HG03521 (cell line): Measurements from ENCODE around the gene SLC48A1.
A peak's percentile ranks its signal among the peaks of the same experiment; 100 is the strongest.

Source experiments
- ATAC-seq: cut with Tn5 transposase; IDR thresholded peaks from one replicate; pipeline ENCODE4 v1.9.1; 2021; ENCODE audit warnings: mild to moderate bottlenecking, moderate library complexity; ENCODE audit not compliant: unreplicated experiment

SLC48A1 gene

DNA sequence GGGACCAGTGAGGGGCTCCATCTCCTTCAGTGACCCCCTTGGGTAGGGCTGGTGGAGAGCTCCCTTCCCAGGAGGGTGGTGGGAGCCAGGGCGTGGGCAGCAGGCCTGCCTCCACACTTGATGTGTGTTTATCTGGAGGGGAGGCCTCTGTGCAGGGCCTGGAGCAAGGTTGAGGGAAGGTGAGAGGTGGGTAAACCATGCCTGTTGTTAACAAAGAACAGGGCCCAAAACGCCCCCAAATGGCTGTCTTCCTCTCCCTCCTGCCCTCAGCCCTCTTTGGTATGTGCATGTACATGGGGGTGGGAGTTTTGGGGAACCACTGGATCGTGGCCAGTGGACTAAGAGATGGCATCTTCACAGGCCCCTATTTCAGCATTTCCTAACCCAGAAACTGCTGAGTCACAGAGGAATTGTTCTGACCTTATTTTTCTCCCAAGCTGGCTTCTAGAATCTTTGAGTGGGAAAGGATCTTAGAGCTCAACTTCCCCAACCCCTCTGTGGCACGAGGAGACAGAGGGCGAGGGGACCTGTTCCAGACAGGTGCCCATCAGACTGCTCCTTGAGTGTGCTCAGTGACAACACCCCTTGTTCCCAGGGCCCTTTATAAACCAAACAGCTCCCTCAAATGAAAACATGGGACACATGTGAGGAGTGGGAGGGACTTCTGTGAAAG, 3.6 kb downstream of the SLC48A1 start:
- ATAC-seq = no peak

- no peak for ATAC-seq
Observed at GRCh38 chr12:47777151-47777550, 4.1 kb downstream of the SLC48A1 start.

GRCh38 chr12:47777741-47778558, 4.9 kb downstream of the SLC48A1 start:
- no peak for ATAC-seq

DNA sequence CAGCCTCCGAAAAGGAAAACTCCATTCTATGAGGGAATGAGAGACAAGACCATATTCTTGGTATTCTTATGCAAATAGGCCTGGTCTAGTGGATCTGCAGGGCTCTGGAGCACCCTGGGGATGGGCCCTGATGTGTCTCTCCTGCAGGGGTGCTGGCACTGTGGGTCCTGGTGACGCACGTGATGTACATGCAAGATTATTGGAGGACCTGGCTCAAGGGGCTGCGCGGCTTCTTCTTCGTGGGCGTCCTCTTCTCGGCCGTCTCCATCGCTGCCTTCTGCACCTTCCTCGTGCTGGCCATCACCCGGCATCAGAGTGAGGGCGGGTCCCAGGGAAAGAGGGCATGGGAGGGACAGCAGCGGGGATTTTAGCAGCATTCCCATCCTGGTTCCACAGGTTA, 5.8 kb downstream of the SLC48A1 start:
- no peak for ATAC-seq

DNA sequence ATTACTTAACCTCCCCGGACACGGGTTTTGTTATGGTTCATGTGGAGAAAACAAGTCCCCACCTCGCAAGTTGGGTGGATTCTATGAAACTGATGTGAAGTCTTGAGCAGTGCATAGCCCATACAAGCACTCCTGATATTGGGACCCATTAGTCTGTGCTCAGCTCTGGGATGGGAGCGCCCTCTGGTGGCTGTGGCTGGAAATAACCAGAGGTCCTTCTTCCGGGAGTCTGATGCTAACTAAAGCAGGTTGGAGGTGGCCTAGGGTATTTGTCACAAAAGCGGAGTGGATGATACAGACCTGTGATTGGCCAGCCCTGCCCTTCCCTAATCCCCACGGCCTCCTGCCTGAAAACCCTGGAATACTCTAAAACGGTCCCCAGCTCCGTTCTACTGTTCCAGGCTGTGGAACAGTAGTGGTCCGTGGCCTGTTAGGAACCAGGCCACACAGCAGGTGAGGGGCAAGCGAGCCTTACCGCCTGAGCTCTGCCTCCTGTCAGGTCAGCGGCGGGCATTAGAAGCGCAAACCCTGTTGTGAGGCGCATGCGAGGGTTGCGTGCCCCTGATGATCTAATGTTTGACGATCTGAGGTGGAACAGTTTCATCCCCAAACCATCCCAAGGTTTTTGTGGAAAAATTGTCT, 6.4 kb downstream of the SLC48A1 start:
- ATAC-seq = peak; percentile 83

GRCh38 chr12:47779943-47780504, 7.0 kb downstream of the SLC48A1 start:
- ATAC-seq = no peak

DNA sequence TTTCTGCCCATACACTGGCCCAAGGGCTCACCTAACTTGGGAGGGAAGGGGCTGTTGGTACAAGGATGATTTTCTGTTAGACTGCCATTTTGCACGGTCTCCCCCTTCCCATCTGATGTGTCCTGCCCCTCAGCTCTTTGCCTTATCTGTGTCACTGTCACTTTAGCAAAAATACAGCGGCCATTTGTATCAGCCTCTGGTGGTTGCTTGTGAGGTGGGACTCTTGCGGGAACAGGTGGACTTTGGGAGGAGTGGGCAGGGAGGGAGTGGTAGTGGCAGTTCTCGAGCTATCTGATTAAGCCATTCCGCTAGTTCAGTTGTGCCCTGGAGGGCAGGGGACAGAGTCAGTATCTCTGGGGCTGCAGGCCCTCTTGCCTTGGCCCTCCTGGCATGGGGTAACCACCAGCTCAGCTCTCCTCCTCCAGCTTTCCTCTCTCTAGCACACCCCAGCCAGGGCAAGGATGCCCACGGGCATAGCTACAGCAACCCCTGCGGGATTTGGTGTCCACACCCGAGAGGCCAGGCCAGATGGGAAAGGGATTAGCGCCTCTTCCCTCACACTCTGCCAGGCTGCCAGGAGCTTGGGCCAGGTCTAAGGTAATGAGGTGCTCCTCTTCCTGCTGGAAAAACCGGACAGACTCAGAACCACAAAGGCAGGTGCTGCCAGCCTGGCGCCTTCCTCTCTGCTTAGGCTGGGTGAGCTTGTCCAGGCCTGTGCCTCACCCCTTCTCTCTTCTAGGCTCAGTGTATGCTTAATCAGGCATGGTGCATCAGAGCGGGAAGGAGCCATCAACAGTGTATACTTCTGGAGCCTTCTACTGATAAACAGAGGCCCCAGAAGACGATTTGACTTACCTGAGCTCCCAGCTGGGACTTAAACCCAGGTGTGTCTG, 8.7 kb downstream of the SLC48A1 start:
- ATAC-seq = no peak

DNA sequence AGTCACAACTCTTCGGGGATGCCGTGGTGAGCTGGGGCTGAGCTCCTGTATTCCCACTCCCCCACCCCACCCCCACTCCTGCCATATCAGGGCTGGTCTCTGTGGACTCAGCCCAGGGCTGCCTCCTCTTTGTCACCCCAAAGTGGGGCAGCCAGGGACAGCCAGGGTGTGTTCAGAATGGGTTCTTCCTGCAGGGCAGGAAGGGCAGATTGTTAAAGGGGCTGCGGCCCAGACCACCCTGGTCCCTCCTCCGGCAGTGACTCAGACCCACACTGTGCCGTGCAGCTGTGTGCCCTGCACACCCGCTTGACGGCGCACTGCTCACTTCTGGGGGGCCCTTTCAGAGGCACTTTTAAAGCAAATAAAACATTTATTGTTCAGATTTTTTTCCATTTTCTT, 9.3 kb downstream of the SLC48A1 start:
- no peak for ATAC-seq

DNA sequence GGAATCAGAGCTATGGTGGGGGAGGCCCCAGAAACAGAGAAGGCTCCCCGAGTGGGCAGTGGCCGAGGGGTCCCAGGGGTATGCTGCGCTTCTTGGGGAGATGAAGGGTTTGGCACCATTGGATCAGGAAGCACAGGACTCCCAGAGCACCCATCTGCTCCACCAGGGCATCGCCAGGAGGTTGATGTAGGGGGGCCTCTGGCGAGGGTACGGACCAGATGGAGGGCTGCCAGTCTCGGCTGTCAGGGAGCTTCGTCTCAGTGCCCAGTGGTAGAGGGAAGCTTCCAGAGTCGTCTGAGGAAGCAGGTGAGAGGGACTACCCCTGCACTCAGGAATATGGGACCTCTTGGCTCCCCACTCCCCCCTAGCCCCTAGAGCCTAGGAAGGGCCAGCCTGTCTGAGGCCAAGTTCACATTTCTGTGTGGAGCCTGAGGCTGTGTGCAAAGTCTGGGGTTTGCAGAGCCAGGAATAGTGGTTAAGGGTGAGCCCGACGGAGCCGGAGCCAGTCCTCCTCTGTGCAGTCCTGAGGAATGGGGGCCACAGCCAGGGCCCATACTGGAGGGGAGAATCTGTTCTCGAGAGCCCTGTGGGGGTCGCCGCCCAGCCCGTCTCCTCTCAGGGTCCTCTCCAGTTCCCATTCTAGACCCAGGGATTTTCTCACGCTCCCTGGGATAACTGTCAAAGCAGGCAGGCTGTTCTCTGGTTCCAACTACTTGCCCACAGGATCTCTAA, 10.2 kb downstream of the SLC48A1 start:
- no peak for ATAC-seq

DNA sequence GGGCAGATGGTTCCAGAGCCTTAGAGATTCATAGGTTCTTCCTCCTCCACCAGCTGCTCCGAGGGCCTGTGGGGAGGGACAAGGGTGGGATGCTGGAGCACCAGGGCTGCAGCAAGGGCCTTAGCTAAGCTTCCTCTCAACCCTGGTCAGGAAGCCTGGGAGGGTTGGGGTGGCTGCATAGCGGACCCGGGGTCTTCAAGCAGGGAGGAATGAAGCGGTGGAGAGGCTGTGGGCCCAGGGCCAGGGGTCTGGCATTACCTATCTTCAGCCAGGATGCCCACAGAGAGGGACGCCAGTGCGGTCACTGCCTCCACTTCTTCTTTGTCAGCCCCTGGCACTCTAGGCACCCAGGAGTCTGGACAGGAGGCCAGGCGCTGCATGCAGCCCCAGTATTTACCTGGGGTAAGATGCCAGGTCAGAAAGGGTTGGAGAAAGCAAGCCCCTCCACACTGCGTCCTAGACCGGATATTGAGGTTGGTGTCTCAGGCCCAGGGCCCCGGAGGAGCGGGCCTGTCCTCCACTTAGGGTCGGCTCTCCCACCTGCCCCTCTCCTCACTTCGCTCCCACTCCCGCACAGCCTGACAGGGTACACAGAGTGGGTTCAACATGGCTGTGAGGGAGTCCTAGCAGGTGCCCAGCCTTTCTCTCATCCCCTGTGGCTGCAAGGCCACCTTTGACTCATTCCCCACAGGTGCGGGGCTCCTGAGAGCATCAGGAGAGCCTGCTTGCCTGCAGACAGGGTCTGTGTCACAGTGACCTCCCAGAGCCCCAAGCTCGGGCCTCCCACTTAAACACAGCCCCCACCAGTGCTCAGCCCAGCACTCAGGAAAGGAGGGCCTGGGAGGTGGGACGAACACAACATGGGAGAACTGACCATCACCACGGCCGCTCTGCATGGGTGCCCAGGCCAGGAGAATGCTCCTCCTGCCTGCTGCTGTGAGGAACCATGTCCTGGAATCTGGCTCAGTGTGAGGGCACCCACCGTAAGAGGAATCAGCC, 11.1 kb downstream of the SLC48A1 start:
- ATAC-seq = no peak

DNA sequence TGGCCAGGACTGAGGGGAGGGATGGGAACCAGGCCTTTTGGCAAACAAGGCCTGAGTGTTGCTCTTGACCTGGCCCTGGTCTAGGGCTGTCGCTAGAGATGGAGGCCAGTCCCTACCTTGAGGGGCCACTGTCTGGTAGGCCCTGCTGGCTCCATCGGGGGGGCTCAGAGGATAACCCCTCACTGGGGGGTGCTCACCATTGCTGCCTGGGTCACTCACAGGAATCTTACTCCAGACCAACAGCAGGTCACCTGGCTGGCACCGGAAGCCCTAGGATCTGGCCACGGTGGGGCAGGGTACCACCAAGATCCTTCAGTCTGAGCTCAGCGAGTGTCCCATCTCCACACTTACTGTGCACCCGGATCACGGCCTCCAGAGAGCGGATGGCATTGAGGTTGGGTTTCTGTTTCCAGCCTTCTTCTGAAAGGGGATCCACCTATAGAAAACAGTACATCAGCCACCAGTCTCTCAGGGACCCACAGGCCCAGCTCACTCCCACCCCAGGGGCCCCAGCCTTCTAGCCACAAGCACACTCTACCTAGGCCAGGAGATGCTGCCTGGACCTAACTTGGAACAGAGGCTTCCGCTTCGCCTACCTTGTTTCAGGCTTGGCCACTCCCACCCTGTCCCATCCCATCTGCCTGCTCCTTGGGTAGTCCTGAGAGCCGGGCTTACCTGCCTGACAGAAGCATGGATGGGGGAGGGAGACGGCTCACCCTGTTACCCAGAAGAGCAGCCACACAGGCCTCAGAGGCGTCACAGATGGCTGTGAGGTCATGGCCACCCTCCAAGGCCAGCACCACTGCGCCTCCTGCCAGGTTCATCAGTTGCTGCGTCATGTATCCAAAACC, 12.2 kb downstream of the SLC48A1 start:
- no peak for ATAC-seq

- no peak for ATAC-seq
Observed at GRCh38 chr12:47785887-47786661, 13.0 kb downstream of the SLC48A1 start.

- no peak for ATAC-seq
Observed at GRCh38 chr12:47786662-47787280, 13.7 kb downstream of the SLC48A1 start.

- no peak for ATAC-seq
Observed at GRCh38 chr12:47787596-47788319, 14.7 kb downstream of the SLC48A1 start.

DNA sequence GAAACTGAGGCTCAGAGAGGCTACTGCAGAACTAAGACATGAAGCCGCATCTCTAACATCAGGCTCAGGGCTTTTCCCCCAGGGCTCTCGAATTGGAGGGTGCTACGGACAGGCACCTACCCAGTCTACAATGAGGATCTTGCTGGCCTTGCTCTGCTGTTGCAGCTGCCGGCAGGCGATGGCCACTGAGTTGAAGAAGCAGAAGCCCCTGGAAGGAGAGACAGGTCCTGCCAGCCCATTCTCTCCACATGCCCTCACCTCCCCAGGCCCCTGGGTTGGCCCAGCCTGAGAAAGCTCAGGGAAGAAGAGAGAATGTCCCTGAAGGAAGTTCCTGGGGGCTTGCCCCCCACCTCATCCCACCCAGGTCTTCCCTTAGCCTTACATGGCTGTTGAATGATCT, 16.1 kb downstream of the SLC48A1 start:
- no peak for ATAC-seq
